HEK293 (cell line): ENCODE measurements around the gene CELSR3.

Experiments used
- CTCF ChIA-PET: fragments of 350-600 bp; formaldehyde crosslinking; extraction: SDS; loops from one replicate; lab custom pipeline; 2021; ENCODE audit warnings: antibody characterized with exemption; lab: Yijun Ruan, JAX
- POLR2A ChIA-PET: fragments of 300-600 bp; formaldehyde crosslinking; extraction: SDS; loops from one replicate; lab custom pipeline; 2020; ENCODE audit warnings: antibody characterized with exemption, inconsistent platforms; lab: Yijun Ruan, JAX
- H3K27ac ChIP-seq: fragments of 200-500 bp; sonication (Bioruptor generic); 2 replicates; pipeline ENCODE4 v1.5.1; 2014; ENCODE audit warnings: low read depth, low read length, control low read depth, inconsistent platforms; ENCODE audit errors: extremely low read depth
- H3K36me3 ChIP-seq, 2 experiments: fragments of 200-500 bp in 1 of 2; sonication (Bioruptor generic) in 1 of 2; 1 replicate in 1 of 2; 2 replicates in 1 of 2; pipeline ENCODE4 v1.5.1; 2014 to 2017; ENCODE audit warnings: inconsistent platforms in 2 of 2, low read length in 2 of 2; ENCODE audit not compliant: control insufficient read depth in 2 of 2, insufficient read depth in 1 of 2
- H3K4me1 ChIP-seq: fragments of 200-500 bp; sonication (Bioruptor generic); 2 replicates; pipeline ENCODE4 v1.5.1; 2014; ENCODE audit warnings: mild to moderate bottlenecking, low read length, inconsistent platforms; ENCODE audit not compliant: control insufficient read depth, insufficient read depth
- H3K4me3 ChIP-seq: 2 replicates; pipeline ENCODE4 v1.5.1; 2011; ENCODE audit warnings: low read depth, mild to moderate bottlenecking, control low read depth, low read length, moderate library complexity
- H3K9me3 ChIP-seq: fragments of 200-500 bp; sonication (Bioruptor generic); 2 replicates; pipeline ENCODE4 v1.5.1; 2014; ENCODE audit warnings: low read depth, low read length, inconsistent platforms; ENCODE audit not compliant: control insufficient read depth, insufficient read depth
- GLIS1 ChIP-seq: fragments of 450-650 bp; formaldehyde crosslinking; IDR thresholded peaks from 2 replicates; pipeline ENCODE4 v1.5.1; 2016; ENCODE audit warnings: missing biosample characterization, missing genetic modification characterization
- HIC1 ChIP-seq: fragments of 450-650 bp; formaldehyde crosslinking; IDR thresholded peaks from 2 replicates; pipeline ENCODE4 v1.5.1; 2016; ENCODE audit warnings: missing biosample characterization, missing genetic modification characterization
- KLF16 ChIP-seq: fragments of 450-650 bp; formaldehyde crosslinking; IDR thresholded peaks from 2 replicates; pipeline ENCODE4 v1.5.1; 2017; ENCODE audit warnings: missing biosample characterization, missing genetic modification characterization
- KLF9 ChIP-seq: fragments of 450-650 bp; formaldehyde crosslinking; IDR thresholded peaks from 2 replicates; pipeline ENCODE4 v1.5.1; 2016; ENCODE audit warnings: missing biosample characterization, missing genetic modification characterization, low read depth
- TCF7L2 ChIP-seq: IDR thresholded peaks from 2 replicates; pipeline ENCODE4 v1.6.1; 2011; ENCODE audit warnings: low read depth, mild to moderate bottlenecking, inconsistent platforms, low read length, moderate library complexity, borderline replicate concordance
- ZBTB20 ChIP-seq: fragments of 450-650 bp; formaldehyde crosslinking; IDR thresholded peaks from 2 replicates; pipeline ENCODE4 v1.5.1; 2016; ENCODE audit warnings: missing biosample characterization, missing genetic modification characterization
- ZBTB21 ChIP-seq: fragments of 450-650 bp; formaldehyde crosslinking; IDR thresholded peaks from 2 replicates; pipeline ENCODE4 v1.5.1; 2017; ENCODE audit warnings: missing biosample characterization, missing genetic modification characterization
- ZBTB6 ChIP-seq: fragments of 450-650 bp; formaldehyde crosslinking; IDR thresholded peaks from 2 replicates; pipeline ENCODE4 v1.5.1; 2017; ENCODE audit warnings: missing biosample characterization, missing genetic modification characterization
- ZFP41 ChIP-seq: fragments of 450-650 bp; formaldehyde crosslinking; IDR thresholded peaks from 2 replicates; pipeline ENCODE4 v1.5.1; 2016; ENCODE audit warnings: missing biosample characterization, missing genetic modification characterization, borderline replicate concordance
- ZNF202 ChIP-seq: fragments of 450-650 bp; formaldehyde crosslinking; IDR thresholded peaks from 2 replicates; pipeline ENCODE4 v1.5.1; 2016; ENCODE audit warnings: missing biosample characterization, missing genetic modification characterization, borderline replicate concordance
- ZNF26 ChIP-seq: fragments of 450-650 bp; formaldehyde crosslinking; IDR thresholded peaks from 2 replicates; pipeline ENCODE4 v1.5.1; 2016; ENCODE audit warnings: missing biosample characterization, missing genetic modification characterization
- ZNF274 ChIP-seq, 2 experiments: fragments of 200-500 bp in 1 of 2; fragments of 450-650 bp in 1 of 2; sonication (Bioruptor generic) in 1 of 2; formaldehyde crosslinking in 1 of 2; IDR thresholded peaks; 2 replicates each; pipeline versions ENCODE4 v1.5.1 to v1.6.1; 2014 to 2016; ENCODE audit warnings: borderline replicate concordance in 1 of 2, inconsistent platforms in 1 of 2, low read length in 1 of 2, missing biosample characterization in 1 of 2, missing genetic modification characterization in 1 of 2
- ZNF518A ChIP-seq: fragments of 450-650 bp; formaldehyde crosslinking; conservative IDR thresholded peaks from 2 replicates; pipeline ENCODE4 v1.5.1; 2016; ENCODE audit warnings: low read depth, missing biosample characterization, missing genetic modification characterization
- ZNF529 ChIP-seq: fragments of 450-650 bp; formaldehyde crosslinking; IDR thresholded peaks from 2 replicates; pipeline ENCODE4 v1.5.1; 2017; ENCODE audit warnings: missing genetic modification characterization, missing biosample characterization; ENCODE audit not compliant: insufficient replicate concordance
- ZNF558 ChIP-seq: fragments of 450-650 bp; formaldehyde crosslinking; IDR thresholded peaks from 2 replicates; pipeline ENCODE4 v1.5.1; 2016; ENCODE audit warnings: missing biosample characterization, missing genetic modification characterization
- ZNF660 ChIP-seq: fragments of 450-650 bp; IDR thresholded peaks from 2 replicates; pipeline ENCODE4 v1.5.1; 2018; ENCODE audit warnings: missing biosample characterization, mild to moderate bottlenecking, missing genetic modification characterization
- ZNF664 ChIP-seq: fragments of 450-650 bp; formaldehyde crosslinking; IDR thresholded peaks from 2 replicates; pipeline ENCODE4 v1.5.1; 2016; ENCODE audit warnings: missing biosample characterization, missing genetic modification characterization

Gene CELSR3

GRCh38 chr3:48650723-48651122, 12.0 kb downstream of the CELSR3 start:
- Histone ChIP-seq H3K27ac (no peak overlapping the region), H3K36me3 (no peaks in the 10 kb centered on the region), H3K4me3 (no peak overlapping the region), H3K4me1 (no peaks in the 10 kb centered on the region), H3K9me3 (no peaks in the 10 kb centered on the region)
- no peak for TF ChIP-seq ZBTB20 (tag by site-specific recombination)
- TF ChIP-seq ZNF274 (IDR thresholded peaks at IDR 0.05; ENCODE audit: low read length): no peak
- TF ChIP-seq ZNF274 (tag by site-specific recombination; IDR thresholded peaks at IDR 0.05; ENCODE audit: borderline replicate concordance): no peak
- no peak for TF ChIP-seq ZFP41
- TF ChIP-seq ZBTB21 (tag by site-specific recombination): no peak
- TF ChIP-seq HIC1 (tag by site-specific recombination): no peak
- TF ChIP-seq ZNF202 (tag by site-specific recombination): no peak
- TF ChIP-seq GLIS1 (tag by site-specific recombination): no peak
- no peak for TF ChIP-seq ZNF26
- no peak for TF ChIP-seq KLF9 (tag by site-specific recombination)
- TF ChIP-seq ZNF660 (tag by site-specific recombination): no peak
- TF ChIP-seq ZNF518A: no peak
- TF ChIP-seq ZNF558 (tag by site-specific recombination): no peak
- no peak for TF ChIP-seq ZNF664 (tag by site-specific recombination)
- TF ChIP-seq ZBTB6 (tag by site-specific recombination): no peak
- no peak for TF ChIP-seq TCF7L2
- TF ChIP-seq ZNF529 (tag by site-specific recombination): no peak
- TF ChIP-seq KLF16 (tag by site-specific recombination): no peak
- ChIA-PET CTCF (interaction anchor here (1.7 kb wide), 1 partner anchor 16 kb away, joined by 6 read pairs; the partner anchor contains the start of gene SLC26A6), POLR2A (interaction anchor here (0.6 kb wide), 1 partner anchor 13 kb away, joined by 3 read pairs; no protein-coding TSS in a partner anchor)
